ENCODE data around the gene TCAIM.

DNA sequence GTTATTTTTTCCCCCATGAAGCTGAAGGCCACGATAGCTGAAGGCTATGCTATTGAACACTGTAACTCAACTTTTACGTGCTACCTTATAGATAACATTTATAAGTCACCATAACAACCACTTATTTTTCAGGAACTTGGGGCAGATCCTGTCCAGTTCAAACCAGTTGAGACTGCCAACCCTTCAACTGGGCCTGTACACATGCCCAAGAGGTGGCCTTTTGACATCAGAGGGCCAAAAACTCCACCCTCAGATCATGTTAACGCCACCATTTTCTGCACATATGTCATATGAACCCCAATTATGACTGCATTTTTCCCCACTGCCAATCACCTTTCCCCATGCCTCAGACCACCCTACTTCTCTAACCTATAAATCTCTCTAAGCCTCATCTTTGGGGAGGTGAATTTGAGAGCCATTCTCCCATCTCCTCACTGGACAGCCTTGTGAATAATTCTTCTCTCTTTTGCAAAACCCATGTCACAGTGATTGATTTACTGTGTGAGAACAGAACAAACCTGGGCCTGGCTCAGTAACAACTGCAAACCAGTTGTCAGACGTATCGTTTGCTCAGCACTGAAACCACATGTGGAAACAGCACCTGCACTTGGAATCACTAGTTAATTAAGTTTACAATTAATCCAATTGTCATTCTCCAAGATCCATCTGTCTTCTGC, 96.4 kb downstream of the TCAIM start:
- TF ChIP-seq, protein P1, sequence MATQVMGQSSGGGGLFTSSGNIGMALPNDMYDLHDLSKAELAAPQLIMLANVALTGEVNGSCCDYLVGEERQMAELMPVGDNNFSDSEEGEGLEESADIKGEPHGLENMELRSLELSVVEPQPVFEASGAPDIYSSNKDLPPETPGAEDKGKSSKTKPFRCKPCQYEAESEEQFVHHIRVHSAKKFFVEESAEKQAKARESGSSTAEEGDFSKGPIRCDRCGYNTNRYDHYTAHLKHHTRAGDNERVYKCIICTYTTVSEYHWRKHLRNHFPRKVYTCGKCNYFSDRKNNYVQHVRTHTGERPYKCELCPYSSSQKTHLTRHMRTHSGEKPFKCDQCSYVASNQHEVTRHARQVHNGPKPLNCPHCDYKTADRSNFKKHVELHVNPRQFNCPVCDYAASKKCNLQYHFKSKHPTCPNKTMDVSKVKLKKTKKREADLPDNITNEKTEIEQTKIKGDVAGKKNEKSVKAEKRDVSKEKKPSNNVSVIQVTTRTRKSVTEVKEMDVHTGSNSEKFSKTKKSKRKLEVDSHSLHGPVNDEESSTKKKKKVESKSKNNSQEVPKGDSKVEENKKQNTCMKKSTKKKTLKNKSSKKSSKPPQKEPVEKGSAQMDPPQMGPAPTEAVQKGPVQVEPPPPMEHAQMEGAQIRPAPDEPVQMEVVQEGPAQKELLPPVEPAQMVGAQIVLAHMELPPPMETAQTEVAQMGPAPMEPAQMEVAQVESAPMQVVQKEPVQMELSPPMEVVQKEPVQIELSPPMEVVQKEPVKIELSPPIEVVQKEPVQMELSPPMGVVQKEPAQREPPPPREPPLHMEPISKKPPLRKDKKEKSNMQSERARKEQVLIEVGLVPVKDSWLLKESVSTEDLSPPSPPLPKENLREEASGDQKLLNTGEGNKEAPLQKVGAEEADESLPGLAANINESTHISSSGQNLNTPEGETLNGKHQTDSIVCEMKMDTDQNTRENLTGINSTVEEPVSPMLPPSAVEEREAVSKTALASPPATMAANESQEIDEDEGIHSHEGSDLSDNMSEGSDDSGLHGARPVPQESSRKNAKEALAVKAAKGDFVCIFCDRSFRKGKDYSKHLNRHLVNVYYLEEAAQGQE (IDR thresholded peaks at IDR 0.05; ENCODE audit: low read depth, low read length), result no peak
- TF ChIP-seq TAF1 (IDR thresholded peaks at IDR 0.05; ENCODE audit: borderline replicate concordance, low read depth, low read length) (no peak), RXRA (IDR thresholded peaks at IDR 0.05; ENCODE audit: borderline replicate concordance, low read depth) (no peak), ELF1 (IDR thresholded peaks at IDR 0.05) (no peak)
- TF ChIP-seq, protein P2, sequence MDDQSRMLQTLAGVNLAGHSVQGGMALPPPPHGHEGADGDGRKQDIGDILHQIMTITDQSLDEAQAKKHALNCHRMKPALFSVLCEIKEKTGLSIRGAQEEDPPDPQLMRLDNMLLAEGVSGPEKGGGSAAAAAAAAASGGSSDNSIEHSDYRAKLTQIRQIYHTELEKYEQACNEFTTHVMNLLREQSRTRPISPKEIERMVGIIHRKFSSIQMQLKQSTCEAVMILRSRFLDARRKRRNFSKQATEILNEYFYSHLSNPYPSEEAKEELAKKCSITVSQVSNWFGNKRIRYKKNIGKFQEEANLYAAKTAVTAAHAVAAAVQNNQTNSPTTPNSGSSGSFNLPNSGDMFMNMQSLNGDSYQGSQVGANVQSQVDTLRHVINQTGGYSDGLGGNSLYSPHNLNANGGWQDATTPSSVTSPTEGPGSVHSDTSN (IDR thresholded peaks at IDR 0.05), result no peak

Data from SK-N-SH (cell line).